Fibroblast of lung (primary cell): Measurements from ENCODE around the gene ACOT6. TPM values are rescaled to one million over a fixed set of nuclear protein-coding genes. Genes with fewer than 3 reads are reported as not detected.
A peak's percentile ranks its signal among the peaks of the same experiment; 100 is the strongest.

ENCODE experiments used
- DNase-seq, 2 donors: peaks; one replicate each; pipeline versions ENCODE4 v3.0.0 to v3.0.0-alpha.2; 2010; ENCODE audit warnings: low read depth in 2 of 2
- H2AFZ ChIP-seq: 2 replicates; pipeline ENCODE4 v1.5.1; 2012; ENCODE audit warnings: low read length, control low read depth, inconsistent platforms
- H3K27ac ChIP-seq: 2 replicates; pipeline ENCODE4 v1.5.1; 2011; ENCODE audit warnings: low read length, control low read depth; ENCODE audit not compliant: insufficient read depth
- H3K27me3 ChIP-seq: 2 replicates; pipeline ENCODE4 v1.5.1; 2011; ENCODE audit warnings: mild to moderate bottlenecking, low read length; ENCODE audit not compliant: control insufficient read depth, insufficient read depth
- H3K36me3 ChIP-seq: 2 replicates; pipeline ENCODE4 v1.5.1; 2011; ENCODE audit warnings: low read length; ENCODE audit not compliant: control insufficient read depth, insufficient read depth
- H3K4me1 ChIP-seq: 2 replicates; pipeline ENCODE4 v1.5.1; 2011; ENCODE audit warnings: low read length; ENCODE audit not compliant: control insufficient read depth, insufficient read depth; ENCODE audit errors: extremely low read depth
- H3K4me2 ChIP-seq: 2 replicates; pipeline ENCODE4 v1.5.1; 2011; ENCODE audit warnings: low read length, control low read depth; ENCODE audit not compliant: insufficient read depth; ENCODE audit errors: extremely low read depth
- H3K4me3 ChIP-seq, 4 experiments: fragments of 200-600 bp in 1 of 4; sonication (generic) in 1 of 4; replicated peaks in 1 of 4; 2 replicates each; pipeline ENCODE4 v1.5.1; 2011 to 2016; ENCODE audit warnings: low read length in 4 of 4, low read depth in 3 of 4, mild to moderate bottlenecking in 3 of 4, control low read depth in 2 of 4, inconsistent platforms in 1 of 4, mixed read lengths in 1 of 4; ENCODE audit not compliant: insufficient read depth in 1 of 4; ENCODE audit errors: control extremely low read depth in 1 of 4
- H3K79me2 ChIP-seq: 2 replicates; pipeline ENCODE4 v1.5.1; 2012; ENCODE audit warnings: mild to moderate bottlenecking, low read length, inconsistent platforms; ENCODE audit not compliant: control insufficient read depth, insufficient read depth
- H3K9ac ChIP-seq: 2 replicates; pipeline ENCODE4 v1.5.1; 2011; ENCODE audit warnings: mild to moderate bottlenecking, low read length, control low read depth; ENCODE audit not compliant: insufficient read depth
- H3K9me3 ChIP-seq: 2 replicates; pipeline ENCODE4 v1.5.1; 2012; ENCODE audit warnings: low read depth, low read length; ENCODE audit not compliant: control insufficient read depth, insufficient read depth
- H4K20me1 ChIP-seq: 2 replicates; pipeline ENCODE4 v1.5.1; 2011; ENCODE audit warnings: low read length; ENCODE audit not compliant: control insufficient read depth, insufficient read depth; ENCODE audit errors: extremely low read depth
- CTCF ChIP-seq, 2 donors: IDR thresholded peaks in 1 of 2; conservative IDR thresholded peaks in 1 of 2; 1 replicate in 1 of 2; 2 replicates in 1 of 2; pipeline ENCODE4 v1.5.1; 2011 to 2012; ENCODE audit warnings: low read length in 2 of 2, control low read depth in 1 of 2, inconsistent platforms in 1 of 2, low read depth in 1 of 2, mild to moderate bottlenecking in 1 of 2
- EZH2 ChIP-seq: IDR thresholded peaks from 2 replicates; pipeline ENCODE4 v1.5.1; 2012; ENCODE audit warnings: low read length, control low read depth, mild to moderate bottlenecking; ENCODE audit errors: missing control alignments
- polyA plus RNA-seq, 2 donors: library from polyadenylated mRNA; depleted of rRNA in 1 of 2; stranded (reverse) in 1 of 2; unstranded in 1 of 2; fragments of >200 nt; gene quantifications; 2 replicates each; pipeline ENCODE4 v1.2.1, GENCODE V29; 2011 to 2012; ENCODE audit warnings: missing spikeins in 1 of 2
- total RNA-seq: library from RNA; depleted of rRNA; stranded (reverse); fragments of >200 nt; gene quantifications from 2 replicates; pipeline ENCODE4 v1.2.1, GENCODE V29; 2014

Gene ACOT6
- total and polyA plus RNA-seq, 2 donors (not counting 1 experiment from before 2014, with no cell fraction given), result not detected

- Histone ChIP-seq H3K36me3 (no peaks in the 10 kb centered on the region), H3K79me2 (peaks cover 4% of the 10 kb centered on the region), H4K20me1 (no peaks in the 10 kb centered on the region), H3K27ac (peak within 1 kb of the TSS; percentile 91), H3K4me3 (peak within 1 kb of the TSS; percentile 86 to 97 (median 93)), H3K9ac (peak within 1 kb of the TSS; percentile 82), H2AFZ (peak within 1 kb of the TSS; percentile 96), H3K9me3 (no peaks in the 10 kb centered on the region), H3K4me1 (peaks cover 2% of the 10 kb centered on the region), H3K4me2 (peak within 1 kb of the TSS; percentile 91), H3K27me3 (no peaks in the 10 kb centered on the region)
- peak; percentile 84 to 88 for DNase-seq
- TF ChIP-seq EZH2 (no peak), CTCF (conservative IDR thresholded peaks at IDR 0.05 in 1 of 2, IDR thresholded peaks at IDR 0.05 in 1 of 2; ENCODE audit: low read depth in 1 of 2, low read length in 2 of 2) (no peak)
Measured at GRCh38 chr14:73644531-73645247, 32.4 kb downstream of the ACOT6 start, which contains the start of gene DNAL1. TSS of gene DNAL1 (plus strand) at chr14:73644986. CDS start at chr14:73645040, 54 bp downstream.

GRCh38 chr14:73645248-73645610 is 32.9 kb downstream of the ACOT6 start:
- H3K9me3 ChIP-seq, result no peaks in the 10 kb centered on the region
- peak overlapping the region; percentile 86 to 97 (median 93) for H3K4me3 ChIP-seq
- H3K27me3 ChIP-seq, result no peaks in the 10 kb centered on the region
- H3K27ac ChIP-seq, result peak overlapping the region; percentile 91
- H3K4me1 ChIP-seq, result peaks cover 2% of the 10 kb centered on the region
- no peak for TF ChIP-seq CTCF (conservative IDR thresholded peaks at IDR 0.05 in 1 of 2, IDR thresholded peaks at IDR 0.05 in 1 of 2; ENCODE audit: low read depth in 1 of 2, low read length in 2 of 2)
- TF ChIP-seq EZH2, result no peak
- no peak for DNase-seq
- peaks cover 4% of the 10 kb centered on the region for H3K79me2 ChIP-seq
- H4K20me1 ChIP-seq, result no peaks in the 10 kb centered on the region
- H2AFZ ChIP-seq, result peak overlapping the region; percentile 96
- peak overlapping the region; percentile 82 for H3K9ac ChIP-seq
- H3K36me3 ChIP-seq, result no peaks in the 10 kb centered on the region
- H3K4me2 ChIP-seq, result peak overlapping the region; percentile 91

GRCh38 chr14:73651005-73651404 is 38.7 kb downstream of the ACOT6 start:
- H3K36me3 ChIP-seq, result no peaks in the 10 kb centered on the region
- no peak overlapping the region for H3K9ac ChIP-seq
- no peak overlapping the region for H3K4me2 ChIP-seq
- no peaks in the 10 kb centered on the region for H3K4me1 ChIP-seq
- H3K27ac ChIP-seq, result no peak overlapping the region
- H2AFZ ChIP-seq, result no peak overlapping the region
- TF ChIP-seq CTCF (conservative IDR thresholded peaks at IDR 0.05 in 1 of 2, IDR thresholded peaks at IDR 0.05 in 1 of 2; ENCODE audit: low read depth in 1 of 2, low read length in 2 of 2) (no peak), EZH2 (no peak)
- no peaks in the 10 kb centered on the region for H4K20me1 ChIP-seq
- DNase-seq, result no peak
- no peaks in the 10 kb centered on the region for H3K27me3 ChIP-seq
- no peaks in the 10 kb centered on the region for H3K9me3 ChIP-seq
- no peaks in the 10 kb centered on the region for H3K79me2 ChIP-seq
- no peak overlapping the region for H3K4me3 ChIP-seq
